Measurements from ENCODE around the gene FRMD6. TPM values are rescaled to one million over a fixed set of nuclear protein-coding genes. Genes with fewer than 3 reads are reported as not detected.
"Not testable (repeated sequence)": the region's sequence is repeated elsewhere in the genome, so short reads cannot be mapped to it uniquely, and the experiment has no call there.

The FRMD6 gene
- total RNA-seq, 2 donors from 2014 or later: 12.1 to 14.8 TPM

GRCh38 chr14:51743588-51744000, 91.9 kb downstream of the FRMD6 start:
- no peaks in the 10 kb centered on the region for H3K27me3 ChIP-seq (ENCODE audit: control insufficient read depth, insufficient read depth, low read length, poor library complexity, severe bottlenecking)
- WGBS, 2 experiments (ENCODE audit: insufficient coverage in 1 of 2, insufficient read length in 1 of 2): 80 to 94% methylated on average over 1 to 4 of the region's 23 CpGs
- H3K27ac Mint-ChIP-seq: no peak overlapping the region
- H3K9me3 ChIP-seq (ENCODE audit: control insufficient read depth, low read length): no peaks in the 10 kb centered on the region
- H3K4me1 ChIP-seq (ENCODE audit: control insufficient read depth, insufficient read depth, low read length): no peaks in the 10 kb centered on the region
- H3K4me3 Mint-ChIP-seq: no peak overlapping the region
- peaks cover 3% of the 10 kb centered on the region for H3K27me3 Mint-ChIP-seq (ENCODE audit: insufficient read depth)
- no peaks in the 10 kb centered on the region for H3K9me3 Mint-ChIP-seq
- no peak overlapping the region for H3K4me3 ChIP-seq (ENCODE audit: low read length)
- H3K9ac ChIP-seq (ENCODE audit: extremely low read depth, low read length, poor library complexity, severe bottlenecking): no peak overlapping the region
- H3K36me3 Mint-ChIP-seq (ENCODE audit: low read depth): no peaks in the 10 kb centered on the region
- no peaks in the 10 kb centered on the region for H3K4me1 Mint-ChIP-seq
- H3K27ac ChIP-seq (ENCODE audit: low read depth, low read length): no peak overlapping the region
- H3K36me3 ChIP-seq (ENCODE audit: control insufficient read depth, insufficient read depth, low read length): no peaks in the 10 kb centered on the region
- TF ChIP-seq CTCF (conservative IDR thresholded peaks at IDR 0.05): no peak
- no peak for DNase-seq

GRCh38 chr14:51744372-51745130, 92.8 kb downstream of the FRMD6 start:
- Mint-ChIP-seq H3K27ac (no peak overlapping the region), H3K4me3 (no peak overlapping the region), H3K4me1 (no peaks in the 10 kb centered on the region), H3K9me3 (no peaks in the 10 kb centered on the region), H3K27me3 (ENCODE audit: insufficient read depth) (peaks cover 6% of the 10 kb centered on the region), H3K36me3 (ENCODE audit: low read depth) (no peaks in the 10 kb centered on the region)
- Histone ChIP-seq H3K36me3 (ENCODE audit: control insufficient read depth, insufficient read depth, low read length) (no peaks in the 10 kb centered on the region), H3K4me1 (ENCODE audit: control insufficient read depth, insufficient read depth, low read length) (no peaks in the 10 kb centered on the region), H3K9ac (ENCODE audit: extremely low read depth, low read length, poor library complexity, severe bottlenecking) (no peak overlapping the region), H3K4me3 (ENCODE audit: low read length) (no peak overlapping the region), H3K27me3 (ENCODE audit: control insufficient read depth, insufficient read depth, low read length, poor library complexity, severe bottlenecking) (no peaks in the 10 kb centered on the region), H3K27ac (ENCODE audit: low read depth, low read length) (no peak overlapping the region), H3K9me3 (ENCODE audit: control insufficient read depth, low read length) (no peaks in the 10 kb centered on the region)
- WGBS, 2 experiments (ENCODE audit: insufficient coverage in 1 of 2, insufficient read length in 1 of 2): 83 to 88% methylated on average over 16 to 25 of the region's 31 CpGs
- TF ChIP-seq CTCF (conservative IDR thresholded peaks at IDR 0.05): no peak
- no peak for DNase-seq

- H3K9me3 ChIP-seq (ENCODE audit: control insufficient read depth, low read length); H3K9ac ChIP-seq (ENCODE audit: extremely low read depth, low read length, poor library complexity, severe bottlenecking); H3K9me3 Mint-ChIP-seq; H3K27ac ChIP-seq (ENCODE audit: low read depth, low read length); H3K4me3 Mint-ChIP-seq; H3K36me3 ChIP-seq (ENCODE audit: control insufficient read depth, insufficient read depth, low read length); H3K27me3 ChIP-seq (ENCODE audit: control insufficient read depth, insufficient read depth, low read length, poor library complexity, severe bottlenecking); H3K4me1 ChIP-seq (ENCODE audit: control insufficient read depth, insufficient read depth, low read length); H3K27ac Mint-ChIP-seq; H3K27me3 Mint-ChIP-seq (ENCODE audit: insufficient read depth); H3K4me1 Mint-ChIP-seq; H3K4me3 ChIP-seq (ENCODE audit: low read length); H3K36me3 Mint-ChIP-seq (ENCODE audit: low read depth); DNase-seq: not testable (repeated sequence)
- WGBS, 2 experiments (ENCODE audit: insufficient coverage in 1 of 2, insufficient read length in 1 of 2): 90 to 93% methylated on average over 3 to 18 of the region's 25 CpGs
These were observed 95.1 kb downstream of the FRMD6 start for GRCh38 chr14:51746823-51747222.
